IMR-90 (cell line): ENCODE data around the gene APOOL. TPM values are rescaled to one million over a fixed set of nuclear protein-coding genes. Genes with fewer than 3 reads are reported as not detected.

Experiments
- ATAC-seq: fragments of 200-7000 bp; cut with Tn5 transposase; 2 replicates; pipeline ENCODE4 v1.9.1; 2020; ENCODE audit warnings: low read depth, mild to moderate bottlenecking, moderate library complexity
- BruUV-seq: library from RNA; stranded (reverse); fragments of 400-500 nt; replicated peaks from 2 replicates; lab custom pipeline; 2021; lab: Mats Ljungman, UMichigan
- CTCF ChIA-PET: fragments of 300-600 bp; formaldehyde crosslinking; extraction: SDS; loops from one replicate; lab custom pipeline; 2021; ENCODE audit warnings: antibody characterized with exemption; lab: Yijun Ruan, JAX
- POLR2A ChIA-PET: fragments of 300-600 bp; sonication (Branson Sonifier 250); formaldehyde crosslinking; loops from one replicate; lab custom pipeline; 2022; ENCODE audit warnings: antibody characterized with exemption; ENCODE audit not compliant: unreplicated experiment; lab: Charles Lee
- DNase-seq: peaks from one replicate; pipeline ENCODE4 v3.0.0; 2013
- H2AFZ ChIP-seq: replicated peaks from 2 replicates; pipeline ENCODE3; 2013; ENCODE audit warnings: low read length, mild to moderate bottlenecking; ENCODE audit not compliant: poor library complexity
- H2AK5ac ChIP-seq: 2 replicates; pipeline ENCODE4 v1.6.1; 2013; ENCODE audit warnings: low read depth, low read length, inconsistent platforms
- H2AK9ac ChIP-seq: replicated peaks from 2 replicates; pipeline ENCODE3; 2013; ENCODE audit warnings: mild to moderate bottlenecking, low read depth, low read length, moderate library complexity; ENCODE audit not compliant: poor library complexity
- H2BK120ac ChIP-seq: 2 replicates; pipeline ENCODE4 v1.6.1; 2013; ENCODE audit warnings: low read depth, low read length, inconsistent platforms
- H2BK15ac ChIP-seq: 3 replicates; pipeline ENCODE4 v1.6.1; 2013; ENCODE audit warnings: low read depth, low read length, inconsistent platforms
- H2BK20ac ChIP-seq: 2 replicates; pipeline ENCODE4 v1.6.1; 2013; ENCODE audit warnings: low read depth, mild to moderate bottlenecking, inconsistent platforms, low read length, moderate library complexity
- H2BK5ac ChIP-seq: 2 replicates; pipeline ENCODE4 v1.6.1; 2013; ENCODE audit warnings: mild to moderate bottlenecking, low read depth, low read length, inconsistent platforms; ENCODE audit not compliant: poor library complexity, severe bottlenecking
- H3K14ac ChIP-seq: replicated peaks from 2 replicates; pipeline ENCODE4 v1.6.1; 2013; ENCODE audit warnings: low read depth, low read length, inconsistent platforms
- H3K18ac ChIP-seq: 2 replicates; pipeline ENCODE4 v1.6.1; 2013; ENCODE audit warnings: low read depth, low read length, control low read depth
- H3K23ac ChIP-seq: 2 replicates; pipeline ENCODE4 v1.6.1; 2013; ENCODE audit warnings: low read depth, low read length, inconsistent platforms
- H3K27ac ChIP-seq: 2 replicates; pipeline ENCODE4 v1.5.1; 2013; ENCODE audit warnings: mild to moderate bottlenecking, control low read depth, low read length; ENCODE audit not compliant: insufficient read depth
- H3K27me3 ChIP-seq: 2 replicates; pipeline ENCODE4 v1.6.1; 2013; ENCODE audit warnings: low read length; ENCODE audit not compliant: control insufficient read depth, insufficient read depth
- H3K36me3 ChIP-seq: 2 replicates; pipeline ENCODE4 v1.6.1; 2013; ENCODE audit warnings: low read length, mixed read lengths; ENCODE audit not compliant: control insufficient read depth, insufficient read depth
- H3K4ac ChIP-seq: 2 replicates; pipeline ENCODE4 v1.6.1; 2013; ENCODE audit warnings: low read depth, low read length, inconsistent platforms
- H3K4me1 ChIP-seq: 2 replicates; pipeline ENCODE4 v1.6.1; 2013; ENCODE audit warnings: low read length, mixed read lengths; ENCODE audit not compliant: control insufficient read depth, insufficient read depth
- H3K4me2 ChIP-seq: 2 replicates; pipeline ENCODE4 v1.6.1; 2013; ENCODE audit warnings: low read depth, mild to moderate bottlenecking, control low read depth, low read length, moderate library complexity
- H3K4me3 ChIP-seq: 2 replicates; pipeline ENCODE4 v1.5.1; 2013; ENCODE audit warnings: low read depth, mild to moderate bottlenecking, control low read depth, low read length, moderate library complexity; ENCODE audit not compliant: insufficient read depth
- H3K56ac ChIP-seq: 2 replicates; pipeline ENCODE4 v1.6.1; 2013; ENCODE audit warnings: low read length, inconsistent platforms; ENCODE audit not compliant: insufficient read depth; ENCODE audit errors: extremely low read depth
- H3K79me1 ChIP-seq, 2 experiments: 2 replicates each; pipeline ENCODE4 v1.6.1; 2013; ENCODE audit warnings: low read length in 2 of 2, inconsistent platforms in 1 of 2, low read depth in 1 of 2
- H3K9ac ChIP-seq: 2 replicates; pipeline ENCODE4 v1.6.1; 2013; ENCODE audit warnings: low read depth, low read length, control low read depth
- H3K9me1 ChIP-seq: 2 replicates; pipeline ENCODE4 v1.6.1; 2013; ENCODE audit warnings: low read length, inconsistent platforms; ENCODE audit not compliant: insufficient read depth
- H3K9me3 ChIP-seq: 2 replicates; pipeline ENCODE4 v1.6.1; 2013; ENCODE audit warnings: low read length; ENCODE audit not compliant: control insufficient read depth, insufficient read depth
- H4K20me1 ChIP-seq: 2 replicates; pipeline ENCODE4 v1.6.1; 2013; ENCODE audit warnings: low read length, inconsistent platforms; ENCODE audit not compliant: insufficient read depth
- H4K5ac ChIP-seq: 2 replicates; pipeline ENCODE4 v1.6.1; 2013; ENCODE audit warnings: mild to moderate bottlenecking, low read depth, low read length, control low read depth
- H4K8ac ChIP-seq, 2 experiments: 2 replicates each; pipeline ENCODE4 v1.6.1; 2013; ENCODE audit warnings: low read depth in 2 of 2, low read length in 2 of 2, control low read depth in 1 of 2, inconsistent platforms in 1 of 2
- H4K91ac ChIP-seq: 2 replicates; pipeline ENCODE4 v1.6.1; 2013; ENCODE audit warnings: low read depth, low read length, inconsistent platforms; ENCODE audit not compliant: insufficient read depth
- BHLHE40 ChIP-seq: fragments of 150-350 bp; IDR thresholded peaks from 2 replicates; pipeline ENCODE4 v1.6.1; 2016; ENCODE audit warnings: mild to moderate bottlenecking, low read depth, low read length
- CHD1 ChIP-seq: IDR thresholded peaks from 2 replicates; pipeline ENCODE4 v1.6.1; 2012; ENCODE audit warnings: low read depth, low read length, improper control_type of control experiment
- FOS ChIP-seq: fragments of 150-350 bp; IDR thresholded peaks from 2 replicates; pipeline ENCODE4 v1.6.1; 2016; ENCODE audit warnings: low read depth, low read length
- MAZ ChIP-seq: IDR thresholded peaks from 2 replicates; pipeline ENCODE4 v1.6.1; 2012; ENCODE audit warnings: low read depth, mild to moderate bottlenecking, low read length, improper control_type of control experiment, moderate library complexity, borderline replicate concordance
- MXI1 ChIP-seq: IDR thresholded peaks from 2 replicates; pipeline ENCODE4 v1.6.1; 2012; ENCODE audit warnings: low read depth, mild to moderate bottlenecking, low read length, moderate library complexity, borderline replicate concordance
- NFE2L2 ChIP-seq: fragments of 150-350 bp; IDR thresholded peaks from 2 replicates; pipeline ENCODE4 v1.6.1; 2016; ENCODE audit warnings: low read depth, mild to moderate bottlenecking, low read length
- RCOR1 ChIP-seq: IDR thresholded peaks from 2 replicates; pipeline ENCODE4 v1.6.1; 2012; ENCODE audit warnings: mild to moderate bottlenecking, low read length, improper control_type of control experiment; ENCODE audit not compliant: insufficient replicate concordance
- RFX5 ChIP-seq: IDR thresholded peaks from 2 replicates; pipeline ENCODE4 v1.8.0; 2012; ENCODE audit warnings: low read depth, mild to moderate bottlenecking, low read length, moderate library complexity
- SMC3 ChIP-seq: fragments of 150-350 bp; IDR thresholded peaks from 2 replicates; pipeline ENCODE4 v1.6.1; 2016; ENCODE audit warnings: low read depth, mild to moderate bottlenecking, antibody characterized with exemption, low read length, moderate library complexity
- WGBS, 2 experiments: methylation state at CpG; one replicate each; pipeline versions ENCODE4 v1.1.5 to v1.1.7; 2013; ENCODE audit warnings: missing lambda C conversion rate in 2 of 2; ENCODE audit not compliant: insufficient read length in 1 of 2; ENCODE audit errors: extremely low coverage in 2 of 2; 5-methylcytosine and 5-hydroxymethylcytosine counted together
- dilution Hi-C: fragments of 300-500 bp; cut with HindIII; formaldehyde crosslinking; loops from one replicate; pipeline ENCODE4 v1.14.3; 2018; ENCODE audit warnings: low sequenced_read_pairs; ENCODE audit not compliant: unreplicated experiment
- in situ Hi-C: fragments of 300-500 bp; cut with MboI; formaldehyde crosslinking; loops from 3 replicates; pipeline ENCODE4 v1.14.3; 2019; ENCODE audit warnings: low sequenced_read_pairs, inconsistent platforms, mixed read lengths
- intact Hi-C: fragments of 100-400 bp; cut with micrococcal nuclease; formaldehyde crosslinking; loops from 2 replicates; pipeline ENCODE4 v1.10.0; 2022
- polyA plus RNA-seq, 3 experiments: library from polyadenylated mRNA; depleted of rRNA; stranded (reverse); fragments of >200 nt; gene quantifications; 2 replicates each; pipeline ENCODE4 v1.2.3, GENCODE V29; 2012; ENCODE audit warnings: low replicate concordance in 1 of 3
- total RNA-seq: library from RNA; depleted of rRNA; stranded (reverse); fragments of >200 nt; gene quantifications from 2 replicates; pipeline ENCODE4 v1.2.3, GENCODE V29; 2012
- TF ChIP-seq, protein P1 (sequence below): fragments of 150-350 bp; IDR thresholded peaks from 2 replicates; pipeline ENCODE4 v1.6.1; 2016; ENCODE audit warnings: low read depth, mild to moderate bottlenecking, low read length, moderate library complexity, borderline replicate concordance
- TF ChIP-seq, protein P2 (sequence below): fragments of 150-350 bp; IDR thresholded peaks from 2 replicates; pipeline ENCODE4 v1.6.1; 2017; ENCODE audit warnings: mild to moderate bottlenecking, antibody characterized with exemption, low read length, low read depth

APOOL gene
- total and polyA plus RNA-seq, 2 of the 4 experiments (the other 2 are of a cell fraction), result 4.6 to 9.7 TPM

DNA sequence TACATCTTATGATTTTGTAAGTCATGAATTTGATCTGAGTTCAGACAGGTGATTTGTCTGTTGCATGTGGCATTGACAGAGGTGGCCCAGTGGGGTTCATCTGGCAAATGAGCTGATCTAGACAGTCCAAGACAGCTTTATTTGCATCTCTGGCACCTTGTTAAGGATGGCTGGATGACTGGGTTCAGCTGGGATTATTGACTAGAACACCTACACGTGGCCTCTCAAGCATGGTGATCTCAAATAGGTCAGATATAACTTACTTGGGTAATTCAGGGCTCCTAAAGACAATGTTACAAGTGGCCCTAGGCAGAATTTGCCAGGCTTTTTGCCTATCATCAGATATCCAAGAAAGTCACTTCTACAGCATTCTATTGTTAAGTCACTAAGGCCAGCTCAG, 48.0 kb downstream of the APOOL start:
- Histone ChIP-seq H3K56ac (no peak overlapping the region; the same call in 1 of the 2 replicates), H3K27ac (no peak overlapping the region), H3K27me3 (no peaks in the 10 kb centered on the region), H4K5ac (peak overlapping the region; percentile 48; the same call in 1 of the 2 replicates), H4K91ac (0 out of 2 replicates have a peak overlapping the region, but pooled peaks have one; percentile 26), H3K4ac (peak overlapping the region; percentile 42), H3K9me1 (no peaks in the 10 kb centered on the region), H3K4me1 (no peaks in the 10 kb centered on the region), H2BK5ac (peak overlapping the region; percentile 91), H3K14ac (0 out of 2 replicates have a peak overlapping the region, but pooled peaks have one; percentile 48), H2BK120ac (peak overlapping the region; percentile 67), H4K20me1 (no peaks in the 10 kb centered on the region), H2AK9ac (peak overlapping the region; percentile 7), H2BK15ac (peak overlapping the region; percentile 74; the same call in 2 of the 3 replicates), H2AK5ac (no peak overlapping the region; the same call in 1 of the 2 replicates), H3K18ac (peak overlapping the region; percentile 74; the same call in 1 of the 2 replicates), H3K36me3 (no peaks in the 10 kb centered on the region), H3K23ac (no peak overlapping the region), H3K4me3 (no peak overlapping the region), H4K8ac (peak overlapping the region; percentile 52 to 57; a peak in 3 of 4 replicates), H3K9ac (no peak overlapping the region), H3K4me2 (no peak overlapping the region), H3K79me1 (0 out of 4 replicates have a peak, but pooled peaks cover 0 to 4% of the 10 kb centered on the region in 2 experiments), H2AFZ (no peak overlapping the region), H2BK20ac (peak overlapping the region; percentile 44), H3K9me3 (no peaks in the 10 kb centered on the region)
- POLR2A ChIA-PET, result no interaction called here
- in situ Hi-C loops, result no loop called here
- dilution Hi-C loops, result no loop called here
- intact Hi-C loops, result loop anchor here (5.0 to 10.0 kb wide), 2 partner anchors 1004 to 1137 kb away; no protein-coding TSS in a partner anchor
- CTCF ChIA-PET, result interaction anchor here (1.0 to 1.2 kb wide), 2 partner anchors 11 to 145 kb away, joined by 3 read pairs; no protein-coding TSS in a partner anchor
- DNase-seq (no peak), ATAC-seq (no peak)
- no TSS peak for BruUV-seq
- TF ChIP-seq FOS, result no peak
- TF ChIP-seq RCOR1, result no peak
- TF ChIP-seq NFE2L2, result no peak
- TF ChIP-seq SMC3, result no peak
- TF ChIP-seq BHLHE40, result no peak
- TF ChIP-seq, protein P1, sequence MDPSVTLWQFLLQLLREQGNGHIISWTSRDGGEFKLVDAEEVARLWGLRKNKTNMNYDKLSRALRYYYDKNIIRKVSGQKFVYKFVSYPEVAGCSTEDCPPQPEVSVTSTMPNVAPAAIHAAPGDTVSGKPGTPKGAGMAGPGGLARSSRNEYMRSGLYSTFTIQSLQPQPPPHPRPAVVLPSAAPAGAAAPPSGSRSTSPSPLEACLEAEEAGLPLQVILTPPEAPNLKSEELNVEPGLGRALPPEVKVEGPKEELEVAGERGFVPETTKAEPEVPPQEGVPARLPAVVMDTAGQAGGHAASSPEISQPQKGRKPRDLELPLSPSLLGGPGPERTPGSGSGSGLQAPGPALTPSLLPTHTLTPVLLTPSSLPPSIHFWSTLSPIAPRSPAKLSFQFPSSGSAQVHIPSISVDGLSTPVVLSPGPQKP, result no peak
- TF ChIP-seq, protein P2, sequence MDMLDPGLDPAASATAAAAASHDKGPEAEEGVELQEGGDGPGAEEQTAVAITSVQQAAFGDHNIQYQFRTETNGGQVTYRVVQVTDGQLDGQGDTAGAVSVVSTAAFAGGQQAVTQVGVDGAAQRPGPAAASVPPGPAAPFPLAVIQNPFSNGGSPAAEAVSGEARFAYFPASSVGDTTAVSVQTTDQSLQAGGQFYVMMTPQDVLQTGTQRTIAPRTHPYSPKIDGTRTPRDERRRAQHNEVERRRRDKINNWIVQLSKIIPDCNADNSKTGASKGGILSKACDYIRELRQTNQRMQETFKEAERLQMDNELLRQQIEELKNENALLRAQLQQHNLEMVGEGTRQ, result no peak
- no peak for TF ChIP-seq RFX5
- no peak for TF ChIP-seq MAZ
- no peak for TF ChIP-seq MXI1
- TF ChIP-seq CHD1, result no peak
- WGBS, 2 experiments, result no CpG with 5 or more reads among the region's 1 CpG
